Adipocyte (in vitro differentiated cells): ENCODE data around the gene POLR3A.
"Not testable (repeated sequence)": the region's sequence is repeated elsewhere in the genome, so short reads cannot be mapped to it uniquely, and the experiment has no call there.

Experiments used
- DNase-seq: peaks from one replicate; pipeline ENCODE4 v3.0.0-alpha.2; 2015; ENCODE audit warnings: low read depth
- H3K27me3 ChIP-seq: replicated peaks from 2 replicates; pipeline ENCODE4 v1.7.0; 2013; ENCODE audit warnings: mild to moderate bottlenecking, low read length, moderate library complexity; ENCODE audit not compliant: control insufficient read depth, insufficient read depth
- H3K36me3 ChIP-seq: 2 replicates; pipeline ENCODE4 v1.7.0; 2013; ENCODE audit warnings: low read length, mild to moderate bottlenecking, moderate library complexity; ENCODE audit not compliant: control insufficient read depth, insufficient read depth, severe bottlenecking
- H3K4me1 ChIP-seq: 2 replicates; pipeline ENCODE4 v1.7.0; 2013; ENCODE audit warnings: mild to moderate bottlenecking, low read length, moderate library complexity; ENCODE audit not compliant: control insufficient read depth, insufficient read depth
- H3K4me3 ChIP-seq: 2 replicates; pipeline ENCODE4 v1.7.0; 2013; ENCODE audit warnings: mild to moderate bottlenecking, low read length, moderate library complexity
- H3K9ac ChIP-seq: 2 replicates; pipeline ENCODE4 v1.7.0; 2013; ENCODE audit warnings: mild to moderate bottlenecking, low read length, moderate library complexity
- H3K9me3 ChIP-seq: 2 replicates; pipeline ENCODE4 v1.7.0; 2013; ENCODE audit warnings: mild to moderate bottlenecking, low read length, moderate library complexity; ENCODE audit not compliant: control insufficient read depth

The POLR3A gene

DNA sequence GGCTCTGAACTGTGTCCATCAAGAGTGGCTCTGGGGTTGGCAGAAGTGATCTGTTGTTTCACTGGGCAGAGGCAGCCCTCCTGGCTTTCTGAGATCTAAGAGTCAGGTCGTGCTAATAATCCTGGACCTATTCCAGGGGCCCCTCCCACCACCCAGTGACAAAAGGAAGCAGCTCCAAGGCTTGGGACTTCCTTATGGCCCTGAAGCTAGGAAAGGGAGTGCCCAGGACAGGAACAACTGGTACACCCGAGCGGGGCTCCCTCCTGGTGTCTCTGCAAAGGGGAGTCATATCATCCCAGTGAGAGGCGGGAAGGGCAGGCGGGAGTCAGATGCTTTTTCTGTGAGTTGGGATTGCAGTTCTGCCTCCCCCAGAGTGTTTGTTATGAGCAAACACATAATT lies 36.7 kb upstream of the POLR3A start:
- Histone ChIP-seq H3K27me3 (no peaks in the 10 kb centered on the region), H3K4me1 (peaks cover 10% of the 10 kb centered on the region)

DNA sequence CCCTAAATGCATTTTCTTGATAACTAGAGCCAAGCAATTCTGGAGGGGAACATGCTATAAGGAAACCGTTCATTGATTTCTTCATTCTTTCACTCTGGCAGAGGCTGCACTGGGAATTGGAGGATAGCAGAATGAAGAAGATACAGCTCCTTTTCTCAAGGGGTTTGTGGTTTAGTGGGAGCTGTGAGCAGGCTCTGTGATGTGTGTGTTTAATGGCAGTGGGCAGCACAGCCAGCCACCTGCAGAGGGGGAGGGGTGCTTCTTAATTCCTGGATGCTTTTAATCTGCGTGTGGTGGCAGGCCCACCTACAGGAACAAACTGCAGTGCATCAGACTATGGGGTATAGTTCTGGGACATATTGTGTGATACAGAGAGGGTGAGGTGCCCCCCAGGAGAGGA lies 36.3 kb upstream of the POLR3A start:
- Histone ChIP-seq H3K9me3 (no peaks in the 10 kb centered on the region), H3K4me1 (peaks cover 10% of the 10 kb centered on the region), H3K9ac (no peak overlapping the region), H3K27me3 (no peaks in the 10 kb centered on the region), H3K36me3 (no peaks in the 10 kb centered on the region), H3K4me3 (no peak overlapping the region)
- DNase-seq = no peak

More for the DNA sequence above, 36.7 kb upstream of the POLR3A start:
- no peak overlapping the region for H3K9ac ChIP-seq
- no peak overlapping the region for H3K4me3 ChIP-seq
- no peaks in the 10 kb centered on the region for H3K9me3 ChIP-seq
- no peaks in the 10 kb centered on the region for H3K36me3 ChIP-seq
- DNase-seq = no peak

DNA sequence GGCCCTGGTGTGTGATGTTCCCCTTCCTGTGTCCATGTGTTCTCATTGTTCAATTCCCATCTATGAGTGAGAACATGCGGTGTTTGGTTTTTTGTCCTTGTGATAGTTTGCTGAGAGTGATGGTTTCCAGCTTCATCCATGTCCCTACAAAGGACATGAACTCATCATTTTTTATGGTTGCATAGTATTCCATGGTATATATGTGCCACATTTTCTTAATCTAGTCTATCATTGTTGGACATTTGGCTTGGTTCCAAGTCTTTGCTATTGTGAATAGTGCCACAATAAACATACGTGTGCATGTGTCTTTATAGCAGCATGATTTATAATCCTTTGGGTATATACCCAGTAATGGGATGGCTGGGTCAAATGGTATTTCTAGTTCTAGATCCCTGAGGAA lies 35.6 kb upstream of the POLR3A start:
- H3K9me3 ChIP-seq, H3K4me3 ChIP-seq, H3K36me3 ChIP-seq, DNase-seq, H3K27me3 ChIP-seq, H3K9ac ChIP-seq: not testable (repeated sequence)
- peaks cover 10% of the 10 kb centered on the region for H3K4me1 ChIP-seq

DNA sequence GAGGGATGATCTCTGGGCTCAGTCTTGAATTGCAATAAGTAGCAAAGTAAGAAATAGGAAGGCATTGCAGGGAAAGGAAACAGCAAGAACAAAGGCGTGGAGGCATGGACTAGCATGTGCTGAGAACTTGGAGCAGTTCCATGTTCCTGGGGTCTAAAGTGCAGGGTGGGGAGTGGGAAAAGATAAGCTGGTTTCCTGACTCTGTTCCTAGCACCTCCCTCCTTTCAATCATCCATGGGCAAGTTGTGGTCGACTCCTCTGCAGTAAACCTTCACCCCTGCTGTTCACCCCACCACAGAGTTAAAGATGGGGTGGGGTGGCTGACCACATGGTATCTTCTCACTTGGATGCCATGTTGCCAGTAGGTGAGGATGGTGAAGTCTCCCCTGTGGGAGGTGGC lies 33.9 kb upstream of the POLR3A start:
- no peaks in the 10 kb centered on the region for H3K9me3 ChIP-seq
- no peak overlapping the region for H3K4me3 ChIP-seq
- no peak for DNase-seq
- peaks cover 10% of the 10 kb centered on the region for H3K4me1 ChIP-seq
- H3K9ac ChIP-seq = no peak overlapping the region
- H3K36me3 ChIP-seq = no peaks in the 10 kb centered on the region
- H3K27me3 ChIP-seq = no peaks in the 10 kb centered on the region

DNA sequence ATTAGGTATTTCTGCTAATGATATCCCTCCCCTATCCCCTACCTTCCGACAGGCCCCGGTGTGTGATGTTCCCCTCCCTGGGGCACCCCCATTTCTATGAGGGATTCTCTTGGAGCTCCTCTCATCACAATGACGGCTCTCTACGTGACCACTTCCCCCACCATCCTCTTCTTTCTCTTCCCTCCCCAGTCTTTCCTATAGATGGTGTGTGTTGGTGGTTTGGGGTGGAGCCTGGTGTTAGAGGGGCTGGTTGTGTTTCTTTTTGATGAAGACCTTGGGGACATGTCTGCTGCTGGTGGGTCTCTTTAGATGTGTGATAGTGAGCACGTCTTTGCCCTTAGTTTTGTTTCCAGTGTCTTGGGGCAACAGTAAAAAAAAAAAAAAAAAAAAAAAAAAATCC lies 33.0 kb upstream of the POLR3A start:
- H3K27me3 ChIP-seq = no peaks in the 10 kb centered on the region
- no peak overlapping the region for H3K9ac ChIP-seq
- no peaks in the 10 kb centered on the region for H3K36me3 ChIP-seq
- H3K4me1 ChIP-seq = peaks cover 10% of the 10 kb centered on the region
- H3K9me3 ChIP-seq = no peaks in the 10 kb centered on the region
- H3K4me3 ChIP-seq = no peak overlapping the region
- no peak for DNase-seq

DNA sequence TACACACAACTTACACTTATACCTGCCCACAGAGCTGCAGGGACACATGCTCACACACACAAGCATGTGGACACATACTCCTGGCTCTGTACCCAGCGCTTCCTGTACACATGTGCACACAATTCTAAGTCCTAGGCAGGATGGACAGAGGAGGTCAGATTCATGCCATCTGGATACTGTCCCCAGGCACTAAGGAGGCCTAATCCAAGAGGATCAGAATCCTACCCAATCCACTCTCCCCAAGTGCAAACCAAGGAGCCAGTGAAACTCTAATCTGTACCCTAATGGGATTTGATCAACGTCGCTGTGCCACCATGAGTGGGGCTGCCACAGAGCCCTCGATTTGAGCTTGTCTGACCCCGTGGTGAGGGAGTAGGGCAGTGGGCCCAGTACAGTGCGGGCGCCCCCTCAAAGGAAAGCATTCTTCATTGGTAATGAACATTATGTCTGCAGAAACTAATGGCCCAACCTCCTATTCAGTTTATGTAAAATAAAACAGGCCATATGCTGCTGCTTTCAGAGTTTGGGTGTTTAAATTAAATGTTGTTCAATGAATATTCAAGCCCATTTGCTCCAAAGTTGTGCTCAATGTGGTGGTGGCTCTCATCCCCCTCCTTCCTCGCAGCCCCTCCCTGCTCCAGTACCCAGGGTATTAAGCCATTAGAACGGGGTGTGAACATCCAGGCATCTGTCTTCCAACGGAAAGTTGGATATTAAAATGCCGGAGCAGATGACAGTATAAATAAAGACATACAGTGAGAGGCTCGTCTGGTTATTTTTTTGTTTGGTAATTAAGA lies 30.8 kb upstream of the POLR3A start:
- no peaks in the 10 kb centered on the region for H3K9me3 ChIP-seq
- DNase-seq = no peak
- H3K4me1 ChIP-seq = no peaks in the 10 kb centered on the region
- H3K27me3 ChIP-seq = no peaks in the 10 kb centered on the region
- H3K9ac ChIP-seq = no peak overlapping the region
- H3K36me3 ChIP-seq = no peaks in the 10 kb centered on the region
- no peak overlapping the region for H3K4me3 ChIP-seq

DNA sequence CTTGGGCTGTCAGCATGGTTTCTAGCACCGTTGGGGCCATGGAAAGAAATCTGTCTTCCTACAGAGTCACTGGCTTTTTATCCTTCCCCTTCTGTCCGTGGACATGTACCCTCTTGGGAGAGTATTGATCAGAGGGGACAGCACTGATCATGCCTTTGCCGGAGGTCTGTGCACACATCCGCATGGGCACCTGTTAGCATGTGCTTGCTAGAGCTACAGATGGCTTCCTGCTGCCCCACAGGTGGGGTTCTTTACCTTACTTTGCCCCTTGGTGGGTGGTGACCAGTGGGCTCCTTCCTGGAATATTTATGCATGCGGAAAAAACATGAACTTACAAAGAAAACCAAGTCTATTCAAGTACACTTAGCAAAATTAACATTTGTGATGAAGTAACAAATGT lies 29.2 kb upstream of the POLR3A start:
- DNase-seq = no peak
- no peak overlapping the region for H3K4me3 ChIP-seq
- H3K4me1 ChIP-seq = no peaks in the 10 kb centered on the region

DNA sequence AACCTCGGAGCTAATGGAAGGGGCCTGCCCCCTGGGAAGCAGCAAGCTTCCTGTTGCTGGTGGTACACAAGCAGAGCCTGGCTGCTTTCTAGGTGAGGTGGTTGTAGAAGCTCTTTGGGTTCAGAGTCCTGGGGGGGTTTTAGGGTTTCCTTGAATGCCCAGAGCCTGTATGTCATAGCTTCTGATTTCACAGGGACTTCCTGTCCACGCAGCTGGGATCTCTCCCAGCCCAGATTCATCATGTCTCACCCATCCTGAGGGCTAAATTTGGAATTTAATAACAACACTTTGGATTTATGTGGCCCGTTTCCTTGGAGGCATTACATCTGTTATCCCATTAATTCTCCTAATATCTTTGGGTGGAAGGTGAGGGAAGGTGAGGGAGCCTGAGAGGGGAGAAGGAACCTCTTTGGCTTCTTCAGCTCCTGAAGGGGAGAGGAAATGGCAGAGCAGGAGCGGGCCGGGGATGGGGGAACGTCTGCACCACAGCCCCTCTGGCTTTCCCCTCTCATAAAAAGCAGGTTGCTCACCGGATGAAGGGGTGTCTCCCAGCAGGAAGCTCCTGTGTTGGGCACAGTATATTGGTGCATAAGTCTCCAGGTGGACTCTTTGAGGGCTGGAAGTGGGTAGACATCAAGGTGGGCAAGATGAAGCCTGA lies 24.0 kb upstream of the POLR3A start:
- H3K9me3 ChIP-seq = no peaks in the 10 kb centered on the region
- H3K4me3 ChIP-seq = no peak overlapping the region
- H3K27me3 ChIP-seq = no peaks in the 10 kb centered on the region
- DNase-seq = peak; percentile 41
- H3K9ac ChIP-seq = no peak overlapping the region
- H3K36me3 ChIP-seq = no peaks in the 10 kb centered on the region
- H3K4me1 ChIP-seq = peaks cover 6% of the 10 kb centered on the region

More for the DNA sequence above, 29.2 kb upstream of the POLR3A start:
- H3K36me3 ChIP-seq = no peaks in the 10 kb centered on the region
- H3K9me3 ChIP-seq = no peaks in the 10 kb centered on the region
- no peak overlapping the region for H3K9ac ChIP-seq
- H3K27me3 ChIP-seq = no peaks in the 10 kb centered on the region

DNA sequence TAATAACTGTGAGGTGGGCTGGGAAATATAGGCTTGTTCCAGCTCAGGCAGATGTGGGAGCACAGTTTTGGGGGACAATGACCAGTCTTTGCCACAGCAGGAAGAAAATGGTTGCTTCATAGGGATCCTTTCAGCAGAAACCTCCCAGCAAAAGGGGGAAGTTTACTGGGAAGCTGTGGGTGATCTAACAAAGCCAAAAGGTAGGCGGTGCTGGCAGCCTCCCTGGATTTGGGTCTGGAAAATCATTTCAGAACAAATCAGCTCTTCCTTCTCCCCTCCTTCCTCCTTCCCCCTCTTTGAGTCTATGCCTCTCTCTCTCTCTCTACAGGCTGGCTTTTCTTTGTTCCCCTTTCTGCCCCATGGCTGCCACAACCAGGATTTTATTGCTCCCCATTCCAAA lies 20.5 kb upstream of the POLR3A start:
- H3K9ac ChIP-seq = no peak overlapping the region
- no peak overlapping the region for H3K4me3 ChIP-seq
- no peaks in the 10 kb centered on the region for H3K36me3 ChIP-seq
- DNase-seq = no peak
- H3K9me3 ChIP-seq = no peaks in the 10 kb centered on the region
- no peaks in the 10 kb centered on the region for H3K27me3 ChIP-seq
- H3K4me1 ChIP-seq = peaks cover 10% of the 10 kb centered on the region

DNA sequence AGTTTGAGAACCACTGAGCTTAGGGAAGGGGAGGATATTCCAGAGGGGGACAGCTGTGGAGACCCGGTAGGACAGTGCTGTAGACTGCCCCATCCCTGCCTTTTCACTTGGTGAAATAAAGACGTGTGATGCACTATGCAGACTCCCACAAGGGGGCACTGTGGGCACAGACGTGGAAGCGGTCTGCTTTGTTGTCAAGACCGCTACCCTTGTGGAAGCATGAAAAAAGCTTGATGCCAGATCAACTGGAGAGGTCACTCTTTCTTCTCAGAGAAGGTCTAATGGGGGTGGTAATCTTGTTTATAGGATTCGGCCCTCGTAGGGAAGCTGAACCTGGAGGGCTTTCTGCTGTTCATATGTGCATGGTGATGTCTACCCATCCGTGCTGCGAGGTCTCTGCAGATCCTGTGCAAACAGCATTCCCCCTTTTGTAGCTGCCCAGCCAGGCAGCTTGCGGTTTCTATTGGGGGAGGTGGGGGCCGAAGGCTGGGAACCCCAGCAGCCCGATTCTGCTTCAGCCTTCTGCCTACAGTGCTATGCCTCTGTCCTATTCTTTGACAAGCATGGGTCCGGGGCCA lies 18.1 kb upstream of the POLR3A start:
- Histone ChIP-seq H3K4me3 (no peak overlapping the region), H3K36me3 (peaks cover 5% of the 10 kb centered on the region), H3K9ac (peak overlapping the region; percentile 42), H3K27me3 (no peaks in the 10 kb centered on the region), H3K4me1 (peaks cover 20% of the 10 kb centered on the region), H3K9me3 (no peaks in the 10 kb centered on the region)
- peak; percentile 93 for DNase-seq

DNA sequence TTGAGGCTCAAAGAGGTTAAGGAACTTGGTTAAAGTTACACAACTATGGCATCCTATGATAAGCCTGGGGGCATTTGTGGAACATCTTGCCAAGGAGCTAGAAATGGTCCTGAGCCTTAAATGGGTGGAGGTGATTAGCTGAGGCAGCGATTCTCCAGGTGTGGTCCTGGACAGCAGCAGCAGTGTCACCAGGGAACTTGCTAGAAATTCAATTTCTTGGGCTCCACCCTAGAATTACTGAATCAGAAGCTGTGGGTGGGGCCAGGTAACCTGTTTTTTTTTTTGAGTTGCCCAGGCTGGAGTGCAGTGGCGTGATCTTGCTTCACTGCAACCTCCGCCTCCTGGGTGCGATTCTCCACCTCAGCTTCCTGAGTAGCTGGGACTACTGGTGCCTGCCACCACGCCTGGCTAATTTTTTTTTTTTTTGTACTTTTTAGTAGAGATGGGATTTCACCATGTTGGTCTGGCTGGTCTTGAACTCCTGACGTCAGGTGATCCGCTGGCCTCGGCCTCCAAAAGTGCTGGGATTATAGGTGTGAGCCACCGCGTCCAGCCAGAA lies 17.5 kb upstream of the POLR3A start:
- no peak for DNase-seq
- Histone ChIP-seq H3K9ac (no peak overlapping the region), H3K36me3 (peaks cover 11% of the 10 kb centered on the region), H3K27me3 (no peaks in the 10 kb centered on the region), H3K4me1 (peaks cover 20% of the 10 kb centered on the region), H3K9me3 (no peaks in the 10 kb centered on the region), H3K4me3 (no peak overlapping the region)
